ENCODE measurements around the gene TMEM178A. TPM values are rescaled to one million over a fixed set of nuclear protein-coding genes. Genes with fewer than 3 reads are reported as not detected.
A peak's percentile ranks its signal among the peaks of the same experiment; 100 is the strongest.
"Not testable (repeated sequence)": the region's sequence is repeated elsewhere in the genome, so short reads cannot be mapped to it uniquely, and the experiment has no call there.

Gene TMEM178A
- total RNA-seq, 2 donors from 2014 or later: 1.5 to 1.9 TPM

GRCh38 chr2:39715095-39715494, 49.4 kb downstream of the TMEM178A start:
- no peak overlapping the region for H3K4me3 Mint-ChIP-seq
- no peak overlapping the region for H3K27ac Mint-ChIP-seq
- DNase-seq (no peak), ATAC-seq (replicated peaks in 1 of 2) (no peak)
- no peaks in the 10 kb centered on the region for H3K4me1 Mint-ChIP-seq (ENCODE audit: low read depth)
- H3K9me3 Mint-ChIP-seq: no peaks in the 10 kb centered on the region
- no peaks in the 10 kb centered on the region for H3K36me3 Mint-ChIP-seq (ENCODE audit: insufficient read depth in 2 of 2)
- peaks cover 41% of the 10 kb centered on the region for H3K27me3 Mint-ChIP-seq (ENCODE audit: low read depth)

- H3K4me1 Mint-ChIP-seq (ENCODE audit: low read depth): no peaks in the 10 kb centered on the region
- H3K4me3 Mint-ChIP-seq: no peak overlapping the region
- no peak overlapping the region for H3K27ac Mint-ChIP-seq
- peaks cover 41% of the 10 kb centered on the region for H3K27me3 Mint-ChIP-seq (ENCODE audit: low read depth)
- no peak for DNase-seq
- ATAC-seq (replicated peaks in 1 of 2): no peak
- no peaks in the 10 kb centered on the region for H3K36me3 Mint-ChIP-seq (ENCODE audit: insufficient read depth in 2 of 2)
- H3K9me3 Mint-ChIP-seq: no peaks in the 10 kb centered on the region
Observed at GRCh38 chr2:39715822-39716221, 50.1 kb downstream of the TMEM178A start.

GRCh38 chr2:39717067-39717466, 51.4 kb downstream of the TMEM178A start:
- no peaks in the 10 kb centered on the region for H3K36me3 Mint-ChIP-seq (ENCODE audit: insufficient read depth in 2 of 2)
- no peaks in the 10 kb centered on the region for H3K4me1 Mint-ChIP-seq (ENCODE audit: low read depth)
- ATAC-seq (replicated peaks in 1 of 2): no peak
- DNase-seq: no peak
- peaks cover 41% of the 10 kb centered on the region for H3K27me3 Mint-ChIP-seq (ENCODE audit: low read depth)
- no peak overlapping the region for H3K4me3 Mint-ChIP-seq
- no peak overlapping the region for H3K27ac Mint-ChIP-seq
- no peaks in the 10 kb centered on the region for H3K9me3 Mint-ChIP-seq

GRCh38 chr2:39718483-39718882, 52.8 kb downstream of the TMEM178A start:
- H3K9me3 Mint-ChIP-seq: no peaks in the 10 kb centered on the region
- DNase-seq: no peak
- H3K27ac Mint-ChIP-seq: no peak overlapping the region
- H3K36me3 Mint-ChIP-seq (ENCODE audit: insufficient read depth in 2 of 2): no peaks in the 10 kb centered on the region
- peaks cover 34% of the 10 kb centered on the region for H3K27me3 Mint-ChIP-seq (ENCODE audit: low read depth)
- ATAC-seq (replicated peaks in 1 of 2): no peak
- H3K4me1 Mint-ChIP-seq (ENCODE audit: low read depth): no peaks in the 10 kb centered on the region
- H3K4me3 Mint-ChIP-seq: no peak overlapping the region

- Mint-ChIP-seq H3K27me3 (ENCODE audit: low read depth) (peaks cover 27% of the 10 kb centered on the region), H3K36me3 (ENCODE audit: insufficient read depth in 2 of 2) (no peaks in the 10 kb centered on the region), H3K4me3 (no peak overlapping the region), H3K27ac (no peak overlapping the region), H3K9me3 (no peaks in the 10 kb centered on the region), H3K4me1 (ENCODE audit: low read depth) (no peaks in the 10 kb centered on the region)
- DNase-seq (no peak), ATAC-seq (replicated peaks in 1 of 2) (no peak)
Observed at GRCh38 chr2:39719317-39719716, 53.6 kb downstream of the TMEM178A start.

GRCh38 chr2:39720970-39721369, 55.3 kb downstream of the TMEM178A start:
- no peak overlapping the region for H3K4me3 Mint-ChIP-seq
- no peak for DNase-seq
- no peak overlapping the region for H3K27ac Mint-ChIP-seq
- peaks cover 22% of the 10 kb centered on the region for H3K27me3 Mint-ChIP-seq (ENCODE audit: low read depth)
- ATAC-seq (replicated peaks in 1 of 2): no peak
- H3K36me3 Mint-ChIP-seq (ENCODE audit: insufficient read depth in 2 of 2): no peaks in the 10 kb centered on the region
- no peaks in the 10 kb centered on the region for H3K9me3 Mint-ChIP-seq
- peaks cover 1% of the 10 kb centered on the region for H3K4me1 Mint-ChIP-seq (ENCODE audit: low read depth)

- Mint-ChIP-seq H3K27ac (no peak overlapping the region), H3K9me3 (peaks cover 0 to 2% of the 10 kb centered on the region in 2 donors), H3K4me1 (ENCODE audit: low read depth) (peaks cover 7% of the 10 kb centered on the region), H3K27me3 (ENCODE audit: low read depth) (peaks cover 5% of the 10 kb centered on the region), H3K4me3 (no peak overlapping the region), H3K36me3 (ENCODE audit: insufficient read depth in 2 of 2) (no peaks in the 10 kb centered on the region)
- no peak for ATAC-seq (replicated peaks in 1 of 2)
- no peak for DNase-seq
Observed at GRCh38 chr2:39723497-39723896, 57.8 kb downstream of the TMEM178A start.

GRCh38 chr2:39723946-39724827, 58.5 kb downstream of the TMEM178A start:
- Mint-ChIP-seq H3K4me1 (ENCODE audit: low read depth) (peaks cover 7% of the 10 kb centered on the region), H3K9me3 (peaks cover 0 to 2% of the 10 kb centered on the region in 2 donors), H3K27me3 (ENCODE audit: low read depth) (peaks cover 5% of the 10 kb centered on the region), H3K27ac (no peak overlapping the region), H3K36me3 (ENCODE audit: insufficient read depth in 2 of 2) (no peaks in the 10 kb centered on the region), H3K4me3 (no peak overlapping the region)
- ATAC-seq (replicated peaks in 1 of 2) (no peak), DNase-seq (no peak)

- DNase-seq (no peak), ATAC-seq (replicated peaks in 1 of 2) (no peak)
- H3K4me3 Mint-ChIP-seq: no peak overlapping the region
Observed at GRCh38 chr2:39724828-39725144, 59.1 kb downstream of the TMEM178A start.

GRCh38 chr2:39725401-39725800, 59.7 kb downstream of the TMEM178A start:
- DNase-seq: no peak
- ATAC-seq (replicated peaks in 1 of 2): no peak
- H3K9me3 Mint-ChIP-seq: peaks cover 0 to 2% of the 10 kb centered on the region in 2 donors
- H3K4me3 Mint-ChIP-seq: no peak overlapping the region
- no peak overlapping the region for H3K27ac Mint-ChIP-seq
- H3K27me3 Mint-ChIP-seq (ENCODE audit: low read depth): peaks cover 5% of the 10 kb centered on the region
- no peaks in the 10 kb centered on the region for H3K36me3 Mint-ChIP-seq (ENCODE audit: insufficient read depth in 2 of 2)
- H3K4me1 Mint-ChIP-seq (ENCODE audit: low read depth): peaks cover 7% of the 10 kb centered on the region

More at GRCh38 chr2:39724828-39725144, 59.1 kb downstream of the TMEM178A start:
- H3K9me3 Mint-ChIP-seq: peaks cover 0 to 2% of the 10 kb centered on the region in 2 donors
- H3K36me3 Mint-ChIP-seq (ENCODE audit: insufficient read depth in 2 of 2): no peaks in the 10 kb centered on the region
- no peak overlapping the region for H3K27ac Mint-ChIP-seq
- H3K4me1 Mint-ChIP-seq (ENCODE audit: low read depth): peaks cover 7% of the 10 kb centered on the region
- peaks cover 5% of the 10 kb centered on the region for H3K27me3 Mint-ChIP-seq (ENCODE audit: low read depth)

- ATAC-seq (replicated peaks in 1 of 2); H3K27ac Mint-ChIP-seq; H3K36me3 Mint-ChIP-seq (ENCODE audit: insufficient read depth in 2 of 2); H3K27me3 Mint-ChIP-seq (ENCODE audit: low read depth); H3K4me3 Mint-ChIP-seq; H3K4me1 Mint-ChIP-seq (ENCODE audit: low read depth); DNase-seq; H3K9me3 Mint-ChIP-seq: not testable (repeated sequence)
Observed at GRCh38 chr2:39728085-39728484, 62.4 kb downstream of the TMEM178A start.

- peak; percentile 49 to 52 for ATAC-seq (replicated peaks in 1 of 2)
- peak; percentile 33 to 39 for DNase-seq
Observed at GRCh38 chr2:39728941-39729351, 63.2 kb downstream of the TMEM178A start.

GRCh38 chr2:39730276-39730675, 64.6 kb downstream of the TMEM178A start:
- H3K4me1 Mint-ChIP-seq (ENCODE audit: low read depth): peaks cover 7% of the 10 kb centered on the region
- no peak overlapping the region for H3K4me3 Mint-ChIP-seq
- ATAC-seq (replicated peaks in 1 of 2) (peak in 1 of 2 donors; percentile 8), DNase-seq (no peak)
- peaks cover 5 to 14% of the 10 kb centered on the region in 2 donors for H3K36me3 Mint-ChIP-seq (ENCODE audit: insufficient read depth in 2 of 2)
- H3K27me3 Mint-ChIP-seq (ENCODE audit: low read depth): no peaks in the 10 kb centered on the region
- H3K9me3 Mint-ChIP-seq: peaks cover 0 to 2% of the 10 kb centered on the region in 2 donors
- H3K27ac Mint-ChIP-seq: no peak overlapping the region

More at GRCh38 chr2:39728941-39729351, 63.2 kb downstream of the TMEM178A start:
- Mint-ChIP-seq H3K4me1 (ENCODE audit: low read depth) (peaks cover 7% of the 10 kb centered on the region), H3K4me3 (no peak overlapping the region), H3K27ac (no peak overlapping the region), H3K27me3 (ENCODE audit: low read depth) (peaks cover 5% of the 10 kb centered on the region), H3K36me3 (ENCODE audit: insufficient read depth in 2 of 2) (peaks cover 0 to 3% of the 10 kb centered on the region in 2 donors), H3K9me3 (peaks cover 0 to 2% of the 10 kb centered on the region in 2 donors)
